H7 (cell line): ENCODE results near the gene TP63. TPM values are rescaled to one million over a fixed set of nuclear protein-coding genes. Genes with fewer than 3 reads are reported as not detected.
"Not testable (repeated sequence)": the region's sequence is repeated elsewhere in the genome, so short reads cannot be mapped to it uniquely, and the experiment has no call there.

ENCODE experiments used
- DNase-seq: peaks from one replicate; pipeline ENCODE4 v3.0.0; 2012
- H3K27me3 ChIP-seq: 2 replicates; pipeline ENCODE4 v1.6.0; 2011; ENCODE audit warnings: mild to moderate bottlenecking, low read length; ENCODE audit not compliant: control insufficient read depth, insufficient read depth
- H3K36me3 ChIP-seq: replicated peaks from 2 replicates; pipeline ENCODE4 v1.5.1; 2011; ENCODE audit warnings: low read length; ENCODE audit not compliant: control insufficient read depth, insufficient read depth
- H3K4me3 ChIP-seq: 2 replicates; pipeline ENCODE4 v1.5.1; 2011; ENCODE audit warnings: low read depth, mild to moderate bottlenecking, control low read depth, low read length, moderate library complexity; ENCODE audit not compliant: insufficient read depth
- total RNA-seq: library from RNA; depleted of rRNA; stranded (reverse); fragments of >200 nt; shearing (Covaris generic); gene quantifications from 2 replicates; pipeline ENCODE4 v1.2.3, GENCODE V29; 2014

The TP63 gene
- total RNA-seq, 1 experiment from 2014 or later: not detected

- Histone ChIP-seq H3K36me3 (no peaks in the 10 kb centered on the region), H3K27me3 (peaks cover 1% of the 10 kb centered on the region; the same call in 1 of the 2 replicates), H3K4me3 (no peak overlapping the region)
- DNase-seq: no peak
These were observed 105.9 kb downstream of the TP63 start for GRCh38 chr3:189737071-189737470.

GRCh38 chr3:189737619-189738018, 106.4 kb downstream of the TP63 start:
- H3K36me3 ChIP-seq: no peaks in the 10 kb centered on the region
- no peaks in the 10 kb centered on the region for H3K27me3 ChIP-seq
- no peak for DNase-seq
- H3K4me3 ChIP-seq: no peak overlapping the region

GRCh38 chr3:189739378-189739777, 108.2 kb downstream of the TP63 start:
- no peak for DNase-seq
- Histone ChIP-seq H3K36me3 (no peaks in the 10 kb centered on the region), H3K4me3 (no peak overlapping the region), H3K27me3 (no peaks in the 10 kb centered on the region)

DNA sequence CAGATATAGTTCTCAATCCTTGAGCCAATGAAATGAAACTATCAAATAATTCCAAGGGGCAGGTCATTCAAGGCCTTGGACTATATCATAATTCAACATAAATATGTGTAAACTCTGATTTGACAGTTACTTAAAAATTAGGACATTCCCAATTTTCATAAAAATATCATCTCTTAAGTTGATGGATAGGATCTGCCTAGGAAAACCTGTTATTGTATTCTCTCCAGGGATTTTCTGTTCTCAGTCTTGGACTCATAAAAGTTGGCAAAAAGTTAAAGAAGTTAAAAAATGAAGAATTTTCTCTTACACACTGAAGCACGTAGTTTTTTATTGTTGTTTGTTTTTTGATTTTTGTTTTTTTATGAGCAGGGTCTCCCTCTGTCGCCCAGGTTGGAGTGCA, 109.0 kb downstream of the TP63 start:
- DNase-seq: no peak

DNA sequence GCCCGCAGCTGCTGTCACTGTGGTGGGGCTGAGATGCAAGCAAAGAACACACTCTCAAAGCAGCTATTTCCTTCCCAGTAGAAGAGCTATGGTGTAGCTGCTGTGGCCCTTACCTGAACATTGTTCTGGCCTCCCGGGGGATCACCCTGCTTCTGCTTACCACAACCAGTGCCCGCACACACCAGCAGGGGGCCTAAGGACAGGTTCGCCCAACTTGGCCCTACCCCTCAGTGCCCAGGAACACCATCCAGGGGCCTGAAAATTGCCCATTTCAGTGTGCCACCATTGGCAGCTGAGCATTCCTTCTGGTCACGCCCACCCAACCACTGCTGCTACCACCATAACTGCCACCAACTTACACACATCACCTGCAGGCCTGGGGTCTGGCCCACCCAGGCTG, 113.0 kb downstream of the TP63 start:
- Histone ChIP-seq H3K36me3 (no peaks in the 10 kb centered on the region), H3K4me3 (no peak overlapping the region), H3K27me3 (no peaks in the 10 kb centered on the region)
- no peak for DNase-seq

More for the DNA sequence above, 109.0 kb downstream of the TP63 start:
- H3K36me3 ChIP-seq: no peaks in the 10 kb centered on the region
- no peaks in the 10 kb centered on the region for H3K27me3 ChIP-seq
- no peak overlapping the region for H3K4me3 ChIP-seq

GRCh38 chr3:189745622-189746021, 114.4 kb downstream of the TP63 start:
- Histone ChIP-seq H3K27me3 (no peaks in the 10 kb centered on the region), H3K4me3 (no peak overlapping the region), H3K36me3 (no peaks in the 10 kb centered on the region)
- DNase-seq: no peak

GRCh38 chr3:189748046-189748445, 116.9 kb downstream of the TP63 start:
- H3K36me3 ChIP-seq: no peaks in the 10 kb centered on the region
- no peak overlapping the region for H3K4me3 ChIP-seq
- no peak for DNase-seq
- H3K27me3 ChIP-seq: no peaks in the 10 kb centered on the region

DNA sequence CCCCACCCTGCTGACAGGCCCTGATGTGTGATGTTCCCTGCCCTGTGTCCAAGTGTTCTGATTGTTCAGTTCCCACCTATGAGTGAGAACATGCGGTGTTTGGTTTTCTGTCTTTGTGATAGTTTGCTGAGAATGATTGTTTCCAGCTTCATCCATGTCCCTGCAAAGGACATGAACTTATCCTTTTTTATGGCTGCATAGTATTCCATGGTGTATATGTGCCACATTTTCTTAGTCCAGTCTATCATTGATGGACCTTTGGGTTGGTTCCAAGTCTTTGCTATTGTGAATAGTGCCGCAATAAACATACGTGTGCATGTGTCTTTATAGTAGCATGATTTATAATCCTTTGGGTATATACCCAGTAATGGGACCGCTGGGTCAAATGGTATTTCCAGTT, 119.8 kb downstream of the TP63 start:
- not testable (repeated sequence) for H3K36me3 ChIP-seq, H3K4me3 ChIP-seq, H3K27me3 ChIP-seq, DNase-seq

DNA sequence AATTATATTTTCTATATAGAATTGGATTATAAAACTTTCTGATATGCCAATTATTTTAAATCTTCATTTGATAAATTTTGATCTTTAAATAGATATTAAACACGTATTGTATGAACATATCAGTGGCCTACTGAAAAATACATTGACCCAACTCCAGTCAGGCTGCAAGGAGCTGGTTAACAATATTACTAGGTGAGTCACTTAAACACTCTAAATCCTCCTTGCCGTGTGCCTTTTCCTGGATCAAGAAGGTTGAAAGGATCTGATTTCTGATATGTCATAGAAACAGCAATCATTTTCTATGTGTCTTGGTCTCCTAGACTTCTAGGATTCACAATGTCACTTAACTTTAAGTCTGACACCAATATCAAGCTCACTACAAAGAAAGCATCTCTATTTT, 123.2 kb downstream of the TP63 start:
- DNase-seq: no peak
- Histone ChIP-seq H3K27me3 (no peaks in the 10 kb centered on the region), H3K36me3 (no peaks in the 10 kb centered on the region), H3K4me3 (no peak overlapping the region)

- DNase-seq: no peak
- no peaks in the 10 kb centered on the region for H3K36me3 ChIP-seq
- no peak overlapping the region for H3K4me3 ChIP-seq
- no peaks in the 10 kb centered on the region for H3K27me3 ChIP-seq
These were observed 125.4 kb downstream of the TP63 start for GRCh38 chr3:189756582-189757078.

GRCh38 chr3:189758186-189758585, 127.0 kb downstream of the TP63 start:
- H3K36me3 ChIP-seq: no peaks in the 10 kb centered on the region
- no peaks in the 10 kb centered on the region for H3K27me3 ChIP-seq
- DNase-seq: no peak
- no peak overlapping the region for H3K4me3 ChIP-seq

GRCh38 chr3:189766416-189766815, 135.2 kb downstream of the TP63 start:
- no peak overlapping the region for H3K4me3 ChIP-seq
- DNase-seq: no peak

DNA sequence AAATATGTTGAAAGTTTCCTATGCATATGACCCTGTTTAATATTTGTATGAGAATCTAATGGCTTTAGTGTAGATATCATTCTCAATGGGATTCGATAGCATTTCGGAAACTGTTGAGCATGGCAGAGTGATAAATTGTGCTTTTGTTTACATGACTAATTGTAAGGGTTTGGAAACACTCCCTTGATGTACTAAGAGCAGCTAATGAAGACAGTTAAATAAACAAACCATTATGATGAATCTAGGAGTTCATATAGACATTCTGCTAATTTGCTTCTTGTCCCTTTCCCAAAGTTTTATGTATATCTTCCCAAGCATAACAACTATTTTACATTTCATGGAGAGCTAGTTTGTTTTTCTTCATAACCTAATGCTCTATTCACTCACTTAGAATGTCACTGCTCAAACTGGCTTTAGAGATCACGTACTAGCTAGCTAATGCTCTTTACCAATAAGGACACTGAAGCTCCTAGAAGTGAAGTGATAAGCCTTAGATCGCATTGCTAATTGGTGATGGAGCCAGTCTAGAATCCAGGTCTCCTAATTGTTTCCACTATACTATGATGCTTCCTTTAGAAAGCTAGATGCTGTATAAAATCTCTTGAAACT, 140.8 kb downstream of the TP63 start:
- DNase-seq: no peak
- peaks cover 42% of the 10 kb centered on the region for H3K27me3 ChIP-seq
- H3K4me3 ChIP-seq: no peak overlapping the region
- H3K36me3 ChIP-seq: no peaks in the 10 kb centered on the region

More at GRCh38 chr3:189766416-189766815, 135.2 kb downstream of the TP63 start:
- no peaks in the 10 kb centered on the region for H3K27me3 ChIP-seq
- H3K36me3 ChIP-seq: no peaks in the 10 kb centered on the region

GRCh38 chr3:189772584-189772983, 141.4 kb downstream of the TP63 start:
- DNase-seq: no peak
- H3K27me3 ChIP-seq: peaks cover 44% of the 10 kb centered on the region
- no peaks in the 10 kb centered on the region for H3K36me3 ChIP-seq
- no peak overlapping the region for H3K4me3 ChIP-seq

- DNase-seq: no peak
- Histone ChIP-seq H3K4me3 (no peak overlapping the region), H3K36me3 (no peaks in the 10 kb centered on the region), H3K27me3 (peaks cover 47% of the 10 kb centered on the region)
These were observed 141.9 kb downstream of the TP63 start for GRCh38 chr3:189773056-189773455.
